Ramos (cell line): ENCODE data around the gene ZNF350.
"Not testable (repeated sequence)": the region's sequence is repeated elsewhere in the genome, so short reads cannot be mapped to it uniquely, and the experiment has no call there.

Source experiments
- in situ Hi-C: fragments of 300-500 bp; cut with MboI; formaldehyde crosslinking; loops from one replicate; pipeline ENCODE4 v1.14.3; 2022; ENCODE audit warnings: low sequenced_read_pairs; ENCODE audit not compliant: unreplicated experiment

Gene ZNF350

GRCh38 chr19:51976852-51977251 is 9.8 kb downstream of the ZNF350 start:
- in situ Hi-C loops = no loop called here

GRCh38 chr19:51975787-51976186 is 10.9 kb downstream of the ZNF350 start:
- in situ Hi-C loops = not testable (repeated sequence)

GRCh38 chr19:51971624-51972023 is 15.0 kb downstream of the ZNF350 start:
- in situ Hi-C loops = no loop called here

DNA sequence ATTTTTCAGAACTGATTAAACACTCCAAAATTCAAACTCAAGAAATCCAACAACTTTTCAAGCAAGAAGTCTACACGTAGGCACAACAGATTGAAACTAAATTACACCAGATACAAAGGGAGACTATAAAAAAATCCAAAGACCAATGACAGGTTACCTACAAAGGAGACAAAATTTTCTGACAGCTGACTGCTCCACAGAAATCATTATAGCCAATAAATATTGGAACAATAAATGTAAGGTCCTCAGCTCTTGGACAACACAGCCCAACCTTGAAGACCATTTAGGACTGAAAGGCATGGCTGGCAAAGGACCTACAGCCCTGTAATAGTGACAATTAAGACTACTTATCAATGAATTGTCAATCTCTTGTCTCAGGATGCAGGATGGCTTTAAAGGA is 15.9 kb downstream of the ZNF350 start:
- in situ Hi-C loops = no loop called here

DNA sequence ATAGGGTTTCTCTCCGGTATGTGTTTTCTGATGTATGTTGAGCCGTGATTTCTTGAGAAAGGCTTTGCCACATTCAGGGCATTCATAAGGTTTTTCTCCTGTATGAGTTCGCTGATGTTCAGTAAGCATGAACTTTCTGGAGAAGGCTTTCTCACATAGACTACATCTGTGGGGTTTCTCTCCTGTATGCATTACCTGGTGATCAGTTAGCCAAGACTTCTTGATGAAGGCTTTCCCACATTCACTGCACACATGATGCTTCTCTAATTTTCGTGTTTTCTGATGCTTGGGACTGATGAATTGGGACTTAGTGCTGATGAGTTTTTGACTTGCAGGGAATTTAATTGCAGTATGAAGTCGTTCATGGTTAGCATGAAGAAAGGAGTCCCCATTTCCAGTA is 21.1 kb downstream of the ZNF350 start:
- in situ Hi-C loops = no loop called here

GRCh38 chr19:51960621-51961233 is 25.9 kb downstream of the ZNF350 start:
- in situ Hi-C loops = not testable (repeated sequence)

DNA sequence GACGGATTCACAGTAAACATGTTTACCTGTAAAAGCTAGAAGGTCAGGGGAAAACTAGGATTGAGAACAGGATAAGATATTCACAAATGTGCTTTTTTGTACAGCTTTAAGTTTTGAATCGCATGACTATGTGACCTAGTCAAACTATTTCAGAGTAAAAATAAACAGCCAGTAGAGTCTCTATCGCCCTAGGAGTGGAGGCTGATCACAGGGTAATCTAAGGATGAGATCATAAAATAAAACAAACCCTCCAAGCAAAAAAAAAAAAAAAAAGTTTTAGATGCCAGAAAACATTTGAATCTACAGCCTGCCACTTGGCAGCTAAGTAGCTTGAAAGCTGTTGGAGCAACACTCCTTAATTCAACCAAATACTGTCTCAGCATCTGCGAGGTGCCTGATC is 26.8 kb downstream of the ZNF350 start:
- in situ Hi-C loops = no loop called here

DNA sequence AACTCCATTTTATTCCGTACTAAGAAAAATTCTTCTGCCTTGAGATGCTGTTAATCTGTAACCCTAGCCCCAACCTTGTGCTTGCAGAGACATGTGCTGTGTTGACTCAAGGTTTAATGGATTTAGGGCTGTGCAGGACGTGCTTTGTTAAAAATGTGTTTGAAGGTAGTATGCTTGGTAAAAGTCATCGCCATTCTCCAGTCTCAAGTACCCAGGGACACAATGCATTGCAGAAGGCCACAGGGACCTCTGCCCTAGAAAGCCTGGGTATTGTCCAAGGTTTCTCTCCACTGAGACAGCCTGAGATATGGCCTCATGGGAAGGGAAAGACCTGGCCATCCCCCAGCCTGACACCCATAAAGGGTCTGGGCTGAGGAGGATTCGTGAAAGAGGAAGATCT is 28.8 kb downstream of the ZNF350 start:
- in situ Hi-C loops = not testable (repeated sequence)

GRCh38 chr19:51948975-51949374 is 37.7 kb downstream of the ZNF350 start:
- in situ Hi-C loops = no loop called here

DNA sequence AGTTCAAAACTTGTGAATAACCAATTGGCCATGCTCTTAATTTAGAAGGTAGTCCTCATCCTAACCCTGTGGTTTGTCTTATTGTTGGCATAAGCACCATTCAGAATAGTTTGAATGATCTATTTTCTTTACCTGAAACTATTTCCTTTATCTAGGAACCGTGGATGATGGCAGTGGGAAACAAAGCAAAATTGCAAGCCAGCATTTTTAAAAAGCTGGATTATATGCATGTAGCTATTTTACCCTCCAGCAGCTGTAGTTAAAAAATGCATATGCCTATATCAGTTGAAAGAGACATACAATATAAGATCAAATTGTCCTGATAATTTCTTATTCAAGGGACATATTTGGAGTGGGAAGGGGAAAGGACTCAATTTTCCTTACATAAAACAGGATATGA is 40.0 kb downstream of the ZNF350 start:
- in situ Hi-C loops = no loop called here

DNA sequence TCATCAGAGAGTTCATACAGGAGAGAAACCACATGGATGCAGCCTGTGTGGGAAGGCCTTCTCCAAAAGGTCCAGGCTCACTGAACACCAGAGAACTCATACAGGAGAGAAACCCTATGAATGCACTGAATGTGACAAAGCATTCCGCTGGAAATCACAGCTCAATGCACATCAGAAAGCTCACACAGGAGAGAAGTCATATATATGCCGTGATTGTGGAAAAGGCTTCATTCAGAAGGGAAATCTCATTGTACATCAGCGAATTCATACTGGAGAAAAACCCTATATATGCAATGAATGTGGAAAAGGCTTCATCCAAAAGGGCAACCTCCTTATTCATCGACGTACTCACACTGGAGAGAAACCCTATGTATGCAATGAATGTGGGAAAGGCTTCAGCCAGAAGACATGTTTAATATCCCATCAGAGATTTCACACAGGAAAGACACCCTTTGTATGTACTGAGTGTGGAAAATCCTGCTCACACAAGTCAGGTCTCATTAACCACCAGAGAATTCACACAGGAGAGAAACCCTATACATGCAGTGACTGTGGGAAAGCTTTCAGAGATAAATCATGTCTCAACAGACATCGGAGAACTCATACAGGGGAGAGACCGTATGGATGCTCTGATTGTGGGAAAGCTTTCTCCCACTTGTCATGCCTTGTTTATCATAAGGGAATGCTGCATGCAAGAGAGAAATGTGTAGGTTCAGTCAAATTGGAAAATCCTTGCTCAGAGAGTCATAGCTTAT is 41.7 kb downstream of the ZNF350 start:
- in situ Hi-C loops = no loop called here

GRCh38 chr19:51938936-51939335 is 47.7 kb downstream of the ZNF350 start:
- in situ Hi-C loops = no loop called here

DNA sequence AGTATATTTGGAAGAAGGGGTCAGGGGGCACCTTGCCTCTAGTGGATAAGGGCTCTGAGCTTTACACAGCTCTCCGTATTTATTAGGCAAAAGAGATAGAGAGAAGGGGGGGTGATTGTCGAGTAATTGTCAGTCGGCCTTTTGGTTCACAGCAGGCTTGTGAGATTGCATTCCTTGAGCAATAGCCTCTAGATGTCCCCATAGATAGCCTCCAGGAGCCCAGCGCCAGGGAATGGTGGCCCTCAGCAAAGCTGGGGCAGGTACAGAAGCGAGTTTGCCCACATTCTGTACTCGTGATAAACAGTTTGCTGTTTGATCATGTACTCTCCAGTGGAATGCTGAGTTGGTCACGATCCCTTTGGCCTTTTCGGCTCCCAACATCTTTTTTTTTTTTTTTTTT is 54.7 kb downstream of the ZNF350 start:
- in situ Hi-C loops = no loop called here

DNA sequence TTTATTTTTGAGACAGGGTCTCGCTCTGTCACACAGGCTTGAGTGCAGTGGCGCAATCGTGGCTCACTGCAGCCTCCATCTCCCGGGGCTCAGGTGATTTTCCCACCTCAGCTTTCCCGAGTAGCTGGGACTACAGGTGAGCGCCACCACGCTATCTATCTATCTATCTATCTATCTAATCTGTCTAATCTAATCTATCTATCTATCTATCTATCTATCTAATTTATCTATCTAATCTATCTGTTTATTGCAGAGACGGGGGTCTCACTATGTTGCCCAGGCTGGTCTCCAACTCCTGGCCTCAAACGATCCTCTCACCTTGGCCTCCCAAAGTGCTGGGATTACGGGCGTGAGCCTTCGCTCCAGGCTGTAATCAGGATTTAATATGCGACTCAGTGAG is 58.8 kb downstream of the ZNF350 start:
- in situ Hi-C loops = no loop called here

GRCh38 chr19:51926784-51927741 is 59.6 kb downstream of the ZNF350 start, which contains the start of gene ZNF613:
Gene ZNF613 (plus strand): TSS chr19:51927472. CDS start chr19:51936221, 8,749 bp downstream.
- in situ Hi-C loops = no loop called here

- in situ Hi-C loops = no loop called here
Measured at GRCh38 chr19:51926426-51926783, 60.2 kb downstream of the ZNF350 start.

GRCh38 chr19:51921949-51922348 is 64.7 kb downstream of the ZNF350 start:
- in situ Hi-C loops = no loop called here

DNA sequence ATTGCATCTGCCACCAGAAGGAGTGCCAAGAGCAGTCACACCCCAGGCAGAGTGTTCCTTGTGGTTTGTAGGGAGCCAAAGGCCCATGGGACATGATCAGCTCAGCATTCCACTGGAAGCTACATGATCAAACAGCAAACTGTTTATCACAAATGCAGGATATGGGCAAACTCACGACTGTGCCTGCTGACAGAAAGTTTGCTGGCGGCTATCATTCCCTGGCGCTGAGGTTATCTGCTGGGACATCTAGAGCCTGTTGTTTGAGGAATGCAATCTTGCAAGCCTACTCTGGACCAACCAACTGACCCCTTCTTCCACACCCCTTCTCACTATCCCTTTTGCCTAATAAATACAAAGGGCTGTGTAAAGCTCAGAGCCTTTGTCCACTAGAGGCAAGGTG is 67.0 kb downstream of the ZNF350 start:
- in situ Hi-C loops = no loop called here

DNA sequence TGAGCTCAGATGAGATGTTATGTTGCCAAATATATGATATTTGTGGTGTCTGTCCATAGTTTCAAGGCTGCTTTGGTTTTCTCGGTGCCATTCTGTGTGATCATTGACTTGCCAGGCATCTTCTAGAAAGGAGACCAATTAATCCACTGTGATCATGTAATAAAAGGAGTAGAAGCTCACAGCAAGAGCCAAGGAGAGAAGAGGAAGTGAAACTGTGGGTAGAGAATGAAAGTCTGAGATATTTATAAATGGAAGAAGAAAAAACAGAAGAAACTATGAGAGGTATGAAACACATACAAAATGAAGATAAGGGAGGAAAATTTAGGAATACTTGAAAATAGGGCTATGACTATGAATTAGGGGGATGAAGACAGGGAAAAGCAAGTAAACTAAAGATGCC is 70.5 kb downstream of the ZNF350 start:
- in situ Hi-C loops = no loop called here

- in situ Hi-C loops = no loop called here
Measured at GRCh38 chr19:51915324-51915867, 71.2 kb downstream of the ZNF350 start.
